Activated CD4-positive, alpha-beta memory T cell treated with anti-CD3 and anti-CD28 coated beads for 36 hours (primary cell): Measurements from ENCODE around the gene CDKAL1. TPM values are rescaled to one million over a fixed set of nuclear protein-coding genes. Genes with fewer than 3 reads are reported as not detected.
"Not testable (repeated sequence)": the region's sequence is repeated elsewhere in the genome, so short reads cannot be mapped to it uniquely, and the experiment has no call there.

Source experiments
- CTCF ChIA-PET: fragments of 350-600 bp; sonication (Branson Sonifier 250); formaldehyde crosslinking; loops from one replicate; lab custom pipeline; 2021; ENCODE audit warnings: antibody characterized with exemption, inconsistent platforms; lab: Charles Lee
- POLR2A ChIA-PET: fragments of 350-600 bp; sonication (Branson Sonifier 250); formaldehyde crosslinking; loops from one replicate; lab custom pipeline; 2021; ENCODE audit warnings: antibody characterized with exemption; lab: Charles Lee
- DNase-seq: peaks from one replicate; pipeline ENCODE4 v3.0.0-alpha.2; 2020
- H3K27ac Mint-ChIP-seq: one replicate; pipeline ENCODE4 v1.8.0; 2021; ENCODE audit warnings: mixed read lengths
- H3K27me3 Mint-ChIP-seq: one replicate; pipeline ENCODE4 v1.8.0; 2021; ENCODE audit warnings: mixed read lengths
- H3K36me3 Mint-ChIP-seq: one replicate; pipeline ENCODE4 v1.8.0; 2021; ENCODE audit warnings: mixed read lengths
- H3K4me1 Mint-ChIP-seq: one replicate; pipeline ENCODE4 v1.8.0; 2021; ENCODE audit warnings: low read depth, mixed read lengths
- H3K4me3 Mint-ChIP-seq: one replicate; pipeline ENCODE4 v1.8.0; 2021; ENCODE audit warnings: mild to moderate bottlenecking, mixed read lengths
- H3K9me3 Mint-ChIP-seq: one replicate; pipeline ENCODE4 v1.8.0; 2021; ENCODE audit warnings: mixed read lengths
- intact Hi-C: fragments of 100-400 bp; cut with micrococcal nuclease; formaldehyde crosslinking; loops from one replicate; pipeline ENCODE4 v1.15.1; 2023
- total RNA-seq, 2 experiments: library from RNA; stranded (reverse); gene quantifications; one replicate each; pipeline ENCODE4 v1.2.3, GENCODE V29; 2021

Gene CDKAL1
- total RNA-seq, 2 experiments from 2014 or later, result 23.1 to 23.2 TPM

GRCh38 chr6:21078497-21078896, 544.2 kb downstream of the CDKAL1 start:
- Mint-ChIP-seq H3K9me3 (peaks cover 8% of the 10 kb centered on the region), H3K4me1 (no peaks in the 10 kb centered on the region), H3K27ac (no peak overlapping the region), H3K36me3 (peaks cover 40% of the 10 kb centered on the region), H3K27me3 (no peaks in the 10 kb centered on the region), H3K4me3 (no peak overlapping the region)
- ChIA-PET POLR2A (no interaction called here), CTCF (interaction anchor here (0.6 kb wide), 1 partner anchor 514 kb away, joined by 3 read pairs; no protein-coding TSS in a partner anchor)
- DNase-seq, result no peak
- intact Hi-C loops, result no loop called here

DNA sequence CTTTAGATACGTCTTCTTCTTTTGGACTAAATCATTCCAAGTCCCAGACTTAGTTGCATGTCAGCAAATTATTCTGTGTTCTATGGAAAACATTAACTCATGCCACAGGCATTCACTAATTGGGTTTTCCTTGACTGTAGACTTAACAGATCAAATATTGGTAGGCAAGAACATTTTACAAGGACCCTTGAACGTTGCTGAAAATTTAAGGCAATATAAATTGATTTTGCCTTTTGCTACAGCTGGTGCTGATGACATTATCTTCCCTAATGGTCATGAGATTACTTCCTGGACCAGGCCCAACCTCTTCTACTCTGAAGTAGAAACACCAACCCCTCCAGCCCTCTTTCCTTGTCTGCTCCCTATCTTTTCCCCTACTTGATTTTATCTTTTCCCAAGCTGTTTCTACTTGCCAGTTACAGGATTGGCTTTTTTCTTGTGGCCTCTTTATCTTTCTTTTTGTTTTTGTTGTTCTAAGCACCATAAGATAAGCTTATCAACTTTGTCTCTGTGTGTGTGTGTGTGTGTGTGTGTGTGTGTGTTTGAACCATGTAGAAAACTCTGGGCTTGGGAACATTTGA, 545.3 kb downstream of the CDKAL1 start:
- no peak for DNase-seq
- peaks cover 38% of the 10 kb centered on the region for H3K36me3 Mint-ChIP-seq
- peaks cover 7% of the 10 kb centered on the region for H3K9me3 Mint-ChIP-seq
- H3K27me3 Mint-ChIP-seq, result no peaks in the 10 kb centered on the region
- H3K4me1 Mint-ChIP-seq, result no peaks in the 10 kb centered on the region
- H3K4me3 Mint-ChIP-seq, result no peak overlapping the region
- intact Hi-C loops, result no loop called here
- ChIA-PET POLR2A (no interaction called here), CTCF (no interaction called here)
- no peak overlapping the region for H3K27ac Mint-ChIP-seq

- Mint-ChIP-seq H3K36me3 (peaks cover 39% of the 10 kb centered on the region), H3K27ac (no peak overlapping the region), H3K27me3 (no peaks in the 10 kb centered on the region), H3K4me3 (no peak overlapping the region), H3K4me1 (no peaks in the 10 kb centered on the region), H3K9me3 (peaks cover 7% of the 10 kb centered on the region)
- POLR2A ChIA-PET, result no interaction called here
- DNase-seq, result no peak
- intact Hi-C loops, result no loop called here
- CTCF ChIA-PET, result no interaction called here
These were observed 546.0 kb downstream of the CDKAL1 start for GRCh38 chr6:21080221-21080620.

GRCh38 chr6:21082091-21082490, 547.8 kb downstream of the CDKAL1 start:
- DNase-seq, result no peak
- Mint-ChIP-seq H3K4me3 (no peak overlapping the region), H3K27ac (no peak overlapping the region), H3K9me3 (peaks cover 7% of the 10 kb centered on the region), H3K27me3 (no peaks in the 10 kb centered on the region), H3K4me1 (no peaks in the 10 kb centered on the region), H3K36me3 (peaks cover 49% of the 10 kb centered on the region)
- ChIA-PET POLR2A (no interaction called here), CTCF (no interaction called here)
- intact Hi-C loops, result no loop called here

GRCh38 chr6:21083708-21084107, 549.5 kb downstream of the CDKAL1 start:
- Mint-ChIP-seq H3K27ac (no peak overlapping the region), H3K36me3 (peaks cover 42% of the 10 kb centered on the region), H3K4me1 (no peaks in the 10 kb centered on the region), H3K27me3 (no peaks in the 10 kb centered on the region), H3K4me3 (no peak overlapping the region), H3K9me3 (no peaks in the 10 kb centered on the region)
- intact Hi-C loops, result no loop called here
- ChIA-PET CTCF (no interaction called here), POLR2A (no interaction called here)
- no peak for DNase-seq

DNA sequence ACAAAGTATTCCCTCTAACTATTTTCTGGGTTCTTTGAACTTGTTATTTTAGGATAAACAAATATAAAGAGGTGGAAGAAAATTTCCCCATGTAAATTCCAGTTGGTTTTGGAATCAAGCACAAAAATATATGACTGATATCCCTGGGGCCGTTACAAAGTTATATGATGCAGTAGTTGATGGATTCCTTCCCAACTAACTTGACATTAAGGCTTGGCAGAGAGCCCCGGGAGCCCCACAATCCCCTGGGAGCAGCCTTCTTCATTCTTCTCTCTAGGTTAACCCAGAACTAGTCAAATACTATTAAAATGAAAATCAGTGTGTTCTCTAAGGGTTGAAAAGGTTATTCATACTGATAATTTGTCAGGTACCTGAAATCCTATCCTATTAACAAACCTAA, 550.4 kb downstream of the CDKAL1 start:
- Mint-ChIP-seq H3K27ac (no peak overlapping the region), H3K36me3 (peaks cover 35% of the 10 kb centered on the region), H3K4me3 (no peak overlapping the region), H3K27me3 (no peaks in the 10 kb centered on the region), H3K9me3 (no peaks in the 10 kb centered on the region), H3K4me1 (no peaks in the 10 kb centered on the region)
- intact Hi-C loops, result no loop called here
- no peak for DNase-seq
- CTCF ChIA-PET, result no interaction called here
- POLR2A ChIA-PET, result no interaction called here

GRCh38 chr6:21085211-21085610, 551.0 kb downstream of the CDKAL1 start:
- H3K27me3 Mint-ChIP-seq, result no peaks in the 10 kb centered on the region
- peaks cover 32% of the 10 kb centered on the region for H3K36me3 Mint-ChIP-seq
- no peaks in the 10 kb centered on the region for H3K4me1 Mint-ChIP-seq
- intact Hi-C loops, result no loop called here
- no peaks in the 10 kb centered on the region for H3K9me3 Mint-ChIP-seq
- H3K4me3 Mint-ChIP-seq, result no peak overlapping the region
- no peak overlapping the region for H3K27ac Mint-ChIP-seq
- DNase-seq, result no peak
- ChIA-PET CTCF (no interaction called here), POLR2A (no interaction called here)

DNA sequence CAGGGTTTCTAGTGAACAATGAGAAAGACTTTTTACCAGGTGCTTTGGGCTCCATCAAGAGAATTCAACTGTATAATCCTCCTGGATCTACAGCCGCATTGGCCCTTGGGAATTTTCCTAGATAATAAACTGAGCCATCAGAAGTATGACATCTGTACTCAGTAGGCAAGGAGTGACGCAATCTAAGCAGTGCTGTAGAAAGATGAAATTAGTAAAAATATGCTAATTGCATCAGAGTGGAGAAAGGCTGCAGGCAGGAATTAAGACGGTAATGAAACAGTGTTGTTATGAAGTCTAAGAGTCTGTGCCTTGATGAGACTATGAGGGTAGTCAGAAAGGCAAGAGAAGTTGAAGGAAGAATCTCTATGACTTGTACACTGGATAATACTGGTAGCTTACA, 551.4 kb downstream of the CDKAL1 start:
- Mint-ChIP-seq H3K4me1 (no peaks in the 10 kb centered on the region), H3K27me3 (no peaks in the 10 kb centered on the region), H3K36me3 (peaks cover 28% of the 10 kb centered on the region), H3K9me3 (no peaks in the 10 kb centered on the region), H3K4me3 (no peak overlapping the region), H3K27ac (no peak overlapping the region)
- CTCF ChIA-PET, result no interaction called here
- intact Hi-C loops, result no loop called here
- POLR2A ChIA-PET, result no interaction called here
- no peak for DNase-seq

- intact Hi-C loops, result no loop called here
- POLR2A ChIA-PET, result no interaction called here
- DNase-seq, result no peak
- Mint-ChIP-seq H3K27ac (no peak overlapping the region), H3K4me1 (no peaks in the 10 kb centered on the region), H3K4me3 (no peak overlapping the region), H3K27me3 (no peaks in the 10 kb centered on the region), H3K36me3 (peaks cover 29% of the 10 kb centered on the region), H3K9me3 (no peaks in the 10 kb centered on the region)
- CTCF ChIA-PET, result no interaction called here
These were observed 552.9 kb downstream of the CDKAL1 start for GRCh38 chr6:21087188-21087587.

DNA sequence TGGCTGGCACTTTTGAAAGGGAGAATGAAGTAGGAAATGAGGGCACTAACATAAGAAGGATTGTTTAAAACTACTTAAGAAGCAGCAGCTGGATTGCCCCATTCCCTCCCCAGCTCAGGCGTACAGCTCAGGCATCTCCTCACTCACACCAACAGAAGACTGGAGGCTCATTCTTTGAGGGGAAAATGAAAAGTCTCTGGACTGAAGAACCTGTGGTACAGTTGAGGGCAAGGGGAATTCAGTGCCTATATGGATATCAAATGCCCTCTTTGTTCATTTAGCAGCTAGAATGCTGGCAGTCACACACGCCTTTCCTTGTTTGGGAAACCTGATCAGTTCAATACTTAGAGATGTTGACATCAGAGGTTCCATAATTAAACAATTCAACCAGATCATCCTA, 557.2 kb downstream of the CDKAL1 start:
- H3K4me3 Mint-ChIP-seq, result no peak overlapping the region
- no peaks in the 10 kb centered on the region for H3K4me1 Mint-ChIP-seq
- POLR2A ChIA-PET, result no interaction called here
- H3K27ac Mint-ChIP-seq, result no peak overlapping the region
- intact Hi-C loops, result no loop called here
- H3K9me3 Mint-ChIP-seq, result no peaks in the 10 kb centered on the region
- no peaks in the 10 kb centered on the region for H3K27me3 Mint-ChIP-seq
- peaks cover 22% of the 10 kb centered on the region for H3K36me3 Mint-ChIP-seq
- CTCF ChIA-PET, result no interaction called here
- DNase-seq, result no peak

DNA sequence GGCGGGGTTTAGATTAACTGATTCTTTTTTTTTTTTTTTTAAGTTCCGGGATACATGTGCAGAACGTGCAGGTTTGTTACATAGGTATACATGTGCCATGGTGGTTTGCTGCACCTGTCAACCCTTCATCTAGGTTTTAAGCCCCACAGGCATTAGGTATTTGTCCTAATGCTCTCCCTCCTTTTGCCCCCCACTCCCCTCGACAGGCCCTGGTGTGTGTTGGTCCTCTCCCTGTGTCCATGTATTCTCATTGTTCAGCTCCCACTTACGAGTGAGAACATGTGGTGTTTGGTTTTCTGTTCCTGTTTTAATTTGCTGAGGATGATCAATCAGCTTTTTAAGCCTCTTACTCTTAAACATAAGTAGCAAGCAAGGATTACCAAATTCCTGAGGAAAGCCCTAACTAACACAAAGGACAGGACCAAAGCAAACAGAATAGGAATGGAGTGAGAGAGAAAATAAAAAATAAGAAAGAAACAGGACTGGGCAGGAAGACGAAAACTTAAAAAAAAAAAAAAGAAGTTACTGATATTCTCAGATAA, 558.0 kb downstream of the CDKAL1 start:
- H3K27ac Mint-ChIP-seq, H3K27me3 Mint-ChIP-seq, H3K9me3 Mint-ChIP-seq, POLR2A ChIA-PET, CTCF ChIA-PET, H3K4me3 Mint-ChIP-seq, DNase-seq, intact Hi-C loops, H3K4me1 Mint-ChIP-seq: not testable (repeated sequence)
- H3K36me3 Mint-ChIP-seq, result peaks cover 16% of the 10 kb centered on the region

GRCh38 chr6:21095462-21095861, 561.2 kb downstream of the CDKAL1 start:
- DNase-seq, result no peak
- ChIA-PET CTCF (no interaction called here), POLR2A (no interaction called here)
- H3K4me1 Mint-ChIP-seq, result no peaks in the 10 kb centered on the region
- H3K27ac Mint-ChIP-seq, result no peak overlapping the region
- H3K27me3 Mint-ChIP-seq, result no peaks in the 10 kb centered on the region
- intact Hi-C loops, result no loop called here
- H3K9me3 Mint-ChIP-seq, result no peaks in the 10 kb centered on the region
- no peak overlapping the region for H3K4me3 Mint-ChIP-seq
- H3K36me3 Mint-ChIP-seq, result peaks cover 18% of the 10 kb centered on the region

- CTCF ChIA-PET, result no interaction called here
- Mint-ChIP-seq H3K36me3 (peaks cover 5% of the 10 kb centered on the region), H3K4me3 (no peak overlapping the region), H3K4me1 (no peaks in the 10 kb centered on the region), H3K27me3 (no peaks in the 10 kb centered on the region), H3K27ac (no peak overlapping the region), H3K9me3 (no peaks in the 10 kb centered on the region)
- intact Hi-C loops, result no loop called here
- DNase-seq, result no peak
- POLR2A ChIA-PET, result no interaction called here
These were observed 563.9 kb downstream of the CDKAL1 start for GRCh38 chr6:21098134-21098533.
